ENCODE measurements around the gene DNAI7. TPM values are rescaled to one million over a fixed set of nuclear protein-coding genes. Genes with fewer than 3 reads are reported as not detected.

Gene DNAI7
- total and polyA plus RNA-seq, 2 donors (not counting 1 experiment from before 2014, with no cell fraction given), result 0.62 TPM; not detected in 1

- ChIA-PET POLR2A (interaction anchor here (0.6 kb wide), 1 partner anchor 132 kb away, joined by 3 read pairs; no protein-coding TSS in a partner anchor), CTCF (interaction anchor here (1.1 to 9.1 kb wide), 2 partner anchors 99 to 132 kb away, joined by 3 to 172 read pairs; no protein-coding TSS in a partner anchor)
- Mint-ChIP-seq H3K4me3 (no peak overlapping the region), H3K27me3 (no peaks in the 10 kb centered on the region), H3K27ac (no peak overlapping the region), H3K4me1 (peaks cover 10% of the 10 kb centered on the region), H3K9me3 (ENCODE audit: insufficient read depth) (no peaks in the 10 kb centered on the region)
- Histone ChIP-seq H2AFZ (ENCODE audit: insufficient read depth, low read depth, low read length, poor library complexity, severe bottlenecking) (no peak overlapping the region), H3K4me1 (ENCODE audit: control insufficient read depth in 2 of 2, insufficient read depth in 2 of 2, low read length in 2 of 2) (peaks cover 6 to 7% of the 10 kb centered on the region in 2 donors), H3K36me3 (replicated peaks in 1 of 2; ENCODE audit: control extremely low read depth in 1 of 2, control insufficient read depth in 1 of 2, extremely low read depth in 1 of 2, insufficient read depth in 2 of 2, low read length in 1 of 2) (no peaks in the 10 kb centered on the region), H4K20me1 (ENCODE audit: control insufficient read depth, insufficient read depth, low read length, poor library complexity, severe bottlenecking) (no peaks in the 10 kb centered on the region), H3K9me3 (ENCODE audit: control extremely low read depth in 1 of 3, control insufficient read depth in 2 of 3, insufficient read depth in 1 of 3, low read length in 2 of 3) (no peaks in the 10 kb centered on the region), H3K9ac (ENCODE audit: low read length) (no peak overlapping the region), H3K4me2 (replicated peaks; ENCODE audit: low read depth, low read length, poor library complexity, severe bottlenecking) (no peak overlapping the region), H3K27ac (ENCODE audit: low read length in 2 of 2) (no peak overlapping the region), H3K27me3 (replicated peaks in 1 of 4; ENCODE audit: control extremely low read depth in 1 of 4, control insufficient read depth in 3 of 4, insufficient read depth in 4 of 4, low read length in 3 of 4) (no peaks in the 10 kb centered on the region), H3K79me2 (ENCODE audit: control insufficient read depth, insufficient read depth, low read length) (no peaks in the 10 kb centered on the region), H3K4me3 (ENCODE audit: control extremely low read depth in 1 of 5, extremely low read depth in 1 of 5, insufficient read depth in 1 of 5, low read depth in 2 of 5, low read length in 4 of 5) (no peak overlapping the region)
- no peak for TF ChIP-seq EZH2 (IDR thresholded peaks at IDR 0.05; ENCODE audit: borderline replicate concordance, insufficient read depth, low read depth, low read length, poor library complexity, severe bottlenecking)
- no peak for TF ChIP-seq CTCF (IDR thresholded peaks at IDR 0.05)
- intact Hi-C loops (cut with micrococcal nuclease), result no loop called here
- DNase-seq, result no peak
- ATAC-seq (ENCODE audit: low read depth), result no peak
Observed at GRCh38 chr12:25124493-25124892, 70.5 kb downstream of the DNAI7 start.

- no peak overlapping the region for H3K4me3 ChIP-seq (ENCODE audit: control extremely low read depth in 1 of 5, extremely low read depth in 1 of 5, insufficient read depth in 1 of 5, low read depth in 2 of 5, low read length in 4 of 5)
- no peaks in the 10 kb centered on the region for H3K4me1 Mint-ChIP-seq
- CTCF ChIA-PET, result interaction anchor here (1.0 kb wide), 1 partner anchor 32 kb away, joined by 3 read pairs; no protein-coding TSS in a partner anchor
- DNase-seq, result no peak
- intact Hi-C loops (cut with micrococcal nuclease), result no loop called here
- no peak overlapping the region for H3K4me2 ChIP-seq (replicated peaks; ENCODE audit: low read depth, low read length, poor library complexity, severe bottlenecking)
- H4K20me1 ChIP-seq (ENCODE audit: control insufficient read depth, insufficient read depth, low read length, poor library complexity, severe bottlenecking), result no peaks in the 10 kb centered on the region
- no peaks in the 10 kb centered on the region for H3K27me3 Mint-ChIP-seq
- no peak overlapping the region for H3K27ac ChIP-seq (ENCODE audit: low read length in 2 of 2)
- TF ChIP-seq CTCF (IDR thresholded peaks at IDR 0.05), result no peak
- TF ChIP-seq EZH2 (IDR thresholded peaks at IDR 0.05; ENCODE audit: borderline replicate concordance, insufficient read depth, low read depth, low read length, poor library complexity, severe bottlenecking), result no peak
- H3K9me3 ChIP-seq (ENCODE audit: control extremely low read depth in 1 of 3, control insufficient read depth in 2 of 3, insufficient read depth in 1 of 3, low read length in 2 of 3), result no peaks in the 10 kb centered on the region
- H3K36me3 ChIP-seq (replicated peaks in 1 of 2; ENCODE audit: control extremely low read depth in 1 of 2, control insufficient read depth in 1 of 2, extremely low read depth in 1 of 2, insufficient read depth in 2 of 2, low read length in 1 of 2), result no peaks in the 10 kb centered on the region
- no peak overlapping the region for H3K9ac ChIP-seq (ENCODE audit: low read length)
- POLR2A ChIA-PET, result interaction anchor here (0.5 kb wide), 1 partner anchor 63 kb away, joined by 5 read pairs; no protein-coding TSS in a partner anchor
- no peaks in the 10 kb centered on the region for H3K4me1 ChIP-seq (ENCODE audit: control insufficient read depth in 2 of 2, insufficient read depth in 2 of 2, low read length in 2 of 2)
- no peak for ATAC-seq (ENCODE audit: low read depth)
- no peaks in the 10 kb centered on the region for H3K27me3 ChIP-seq (replicated peaks in 1 of 4; ENCODE audit: control extremely low read depth in 1 of 4, control insufficient read depth in 3 of 4, insufficient read depth in 4 of 4, low read length in 3 of 4)
- no peaks in the 10 kb centered on the region for H3K79me2 ChIP-seq (ENCODE audit: control insufficient read depth, insufficient read depth, low read length)
- H2AFZ ChIP-seq (ENCODE audit: insufficient read depth, low read depth, low read length, poor library complexity, severe bottlenecking), result no peak overlapping the region
- H3K9me3 Mint-ChIP-seq (ENCODE audit: insufficient read depth), result no peaks in the 10 kb centered on the region
- H3K27ac Mint-ChIP-seq, result no peak overlapping the region
- no CpG with 5 or more reads among the region's 1 CpG for WGBS (ENCODE audit: insufficient coverage)
- H3K4me3 Mint-ChIP-seq, result no peak overlapping the region
Observed at GRCh38 chr12:25123126-25123525, 71.8 kb downstream of the DNAI7 start.

All from B cell (primary cell).